K562 (cell line): ENCODE results near the gene SLC28A1. TPM values are rescaled to one million over a fixed set of nuclear protein-coding genes. Genes with fewer than 3 reads are reported as not detected.

ENCODE experiments used
- ATAC-seq: fragments of 200-7000 bp; cut with Tn5 transposase; 3 replicates; pipeline ENCODE4 v1.9.1; 2020; ENCODE audit warnings: moderate library complexity
- BruUV-seq: library from RNA; stranded (reverse); fragments of 400-500 nt; replicated peaks from 2 replicates; lab custom pipeline; 2021; lab: Mats Ljungman, UMichigan
- CTCF ChIA-PET: fragments of 300-600 bp; formaldehyde crosslinking; extraction: SDS; loops from one replicate; lab custom pipeline; 2021; ENCODE audit warnings: low intra/inter-chr PET ratio; lab: Yijun Ruan, JAX
- POLR2A ChIA-PET: fragments of 300-600, 350-650 bp; sonication (Branson Sonifier 250); formaldehyde crosslinking; extraction: SDS; loops from one replicate; lab custom pipeline; 2021; ENCODE audit warnings: antibody characterized with exemption, inconsistent platforms; lab: Yijun Ruan, JAX
- DNase-seq, 4 experiments: peaks; one replicate each; pipeline versions ENCODE4 v3.0.0 to v3.0.0-alpha.2; 2011 to 2018; ENCODE audit warnings: low spot score in 3 of 4, mixed read lengths in 3 of 4; ENCODE audit errors: extremely low read depth in 1 of 4
- FAIRE-seq: peaks from 2 replicates; lab custom pipeline; 2011; peaks lifted over from hg19 to GRCh38; lab: Jason Lieb, UNC
- H2AFZ ChIP-seq: 2 replicates; pipeline ENCODE4 v1.6.0; 2011; ENCODE audit warnings: low read depth, low read length, control low read depth, inconsistent platforms
- H3K27ac ChIP-seq: fragments of 200-600 bp; 3 replicates; pipeline ENCODE4 v1.8.0; 2011; ENCODE audit warnings: low read depth, mild to moderate bottlenecking, control low read depth, inconsistent platforms, low read length, moderate library complexity, mixed read lengths; ENCODE audit errors: extremely low read depth
- H3K27me3 ChIP-seq, 2 experiments: fragments of 300-600 bp in 1 of 2; 2 replicates in 1 of 2; 3 replicates in 1 of 2; pipeline versions ENCODE4 v1.6.0 to v1.8.0; 2011; ENCODE audit warnings: inconsistent platforms in 2 of 2, low read length in 2 of 2, mild to moderate bottlenecking in 1 of 2, mixed read lengths in 1 of 2, moderate library complexity in 1 of 2; ENCODE audit not compliant: control insufficient read depth in 2 of 2, insufficient read depth in 2 of 2
- H3K36me3 ChIP-seq: fragments of 300-600 bp; 3 replicates; pipeline ENCODE4 v1.8.0; 2011; ENCODE audit warnings: mild to moderate bottlenecking, low read length, inconsistent platforms; ENCODE audit not compliant: control insufficient read depth, insufficient read depth
- H3K4me1 ChIP-seq, 2 experiments: fragments of 200-600 bp in 1 of 2; replicated peaks in 1 of 2; 2 replicates in 1 of 2; 3 replicates in 1 of 2; pipeline versions ENCODE4 v1.5.1 to v1.8.0; 2011; ENCODE audit warnings: inconsistent platforms in 2 of 2, low read length in 2 of 2, mild to moderate bottlenecking in 1 of 2, mixed read lengths in 1 of 2, moderate library complexity in 1 of 2; ENCODE audit not compliant: control insufficient read depth in 2 of 2, insufficient read depth in 2 of 2
- H3K4me2 ChIP-seq: 2 replicates; pipeline ENCODE4 v1.6.1; 2011; ENCODE audit warnings: low read length, control low read depth, inconsistent platforms, mixed read lengths; ENCODE audit not compliant: insufficient read depth
- H3K4me3 ChIP-seq: fragments of 200-600 bp; sonication (generic), shearing (Covaris generic); 2 replicates; pipeline ENCODE4 v1.5.1; 2016; ENCODE audit warnings: control low read depth, inconsistent platforms
- H3K79me2 ChIP-seq: fragments of 200-600 bp; 3 replicates; pipeline ENCODE4 v1.8.0; 2011; ENCODE audit warnings: low read length, inconsistent platforms; ENCODE audit not compliant: control insufficient read depth, insufficient read depth
- H3K9ac ChIP-seq, 2 experiments: 2 replicates each; pipeline versions ENCODE4 v1.6.0 to v1.6.1; 2011; ENCODE audit warnings: low read depth in 2 of 2, low read length in 2 of 2, control low read depth in 1 of 2, inconsistent platforms in 1 of 2, mild to moderate bottlenecking in 1 of 2, mixed read lengths in 1 of 2; ENCODE audit not compliant: insufficient read depth in 1 of 2
- H3K9me1 ChIP-seq: one replicate; pipeline ENCODE4 v1.6.0; 2011; ENCODE audit warnings: inconsistent platforms, mild to moderate bottlenecking, low read length, moderate library complexity; ENCODE audit not compliant: control insufficient read depth, insufficient read depth
- H3K9me3 ChIP-seq: replicated peaks from 2 replicates; pipeline ENCODE4 v1.5.1; 2011; ENCODE audit warnings: low read depth, low read length, inconsistent platforms; ENCODE audit not compliant: control insufficient read depth, insufficient read depth
- H4K20me1 ChIP-seq: replicated peaks from 2 replicates; pipeline ENCODE4 v1.6.1; 2011; ENCODE audit warnings: low read length, inconsistent platforms, mixed read lengths; ENCODE audit not compliant: control insufficient read depth, insufficient read depth
- E4F1 ChIP-seq: fragments of 250-450 bp; sonication (Bioruptor Pico); IDR thresholded peaks from 2 replicates; pipeline ENCODE4 v1.5.0; 2021; ENCODE audit warnings: mild to moderate bottlenecking, borderline replicate concordance
- FOXP4 ChIP-seq: sonication (generic); formaldehyde crosslinking; IDR thresholded peaks from 2 replicates; pipeline ENCODE4 v1.8.0; 2022; ENCODE audit warnings: mild to moderate bottlenecking, missing genetic modification reagents, borderline replicate concordance
- GTF2B ChIP-seq: IDR thresholded peaks from 2 replicates; pipeline ENCODE4 v1.6.1; 2011; ENCODE audit not compliant: insufficient read length; ENCODE audit errors: extremely low read depth
- POLR2AphosphoS2 ChIP-seq: IDR thresholded peaks from 2 replicates; pipeline ENCODE4 v1.6.1; 2012; ENCODE audit warnings: low read length, improper control_type of control experiment
- PRMT5 ChIP-seq: sonication (generic); formaldehyde crosslinking; IDR thresholded peaks from 2 replicates; pipeline ENCODE4 v1.5.0; 2020; ENCODE audit warnings: missing genetic modification reagents
- TBP ChIP-seq: optimal IDR thresholded peaks from 2 replicates; pipeline ENCODE3; 2011; ENCODE audit warnings: low read depth, low read length, improper control_type of control experiment
- THAP12 ChIP-seq: fragments of 250-450 bp; sonication (Bioruptor Pico); IDR thresholded peaks from 2 replicates; pipeline ENCODE4 v1.9.0; 2021; ENCODE audit warnings: mild to moderate bottlenecking, inconsistent platforms
- ZNF512 ChIP-seq: IDR thresholded peaks from 2 replicates; pipeline ENCODE4 v1.6.1; 2016; ENCODE audit warnings: missing genetic modification characterization, missing compliant biosample characterization
- WGBS: fragments of 100-300 bp; shearing (Covaris generic); methylation state at CpG from one replicate; pipeline ENCODE4 v1.1.6; 2016; ENCODE audit warnings: low coverage, mixed read lengths; ENCODE audit not compliant: insufficient coverage; ENCODE audit errors: missing lambda C conversion rate; 5-methylcytosine and 5-hydroxymethylcytosine counted together
- in situ Hi-C: fragments of 300-500 bp; cut with MboI; formaldehyde crosslinking; loops from 4 replicates; pipeline ENCODE4 v1.15.0; 2018; ENCODE audit warnings: inconsistent platforms, mixed read lengths
- intact Hi-C: fragments of 100-400 bp; cut with micrococcal nuclease; formaldehyde crosslinking; loops from 2 replicates; pipeline ENCODE4 v1.14.2; 2022
- polyA plus RNA-seq, 8 experiments: library from polyadenylated mRNA; depleted of rRNA in 4 of 8; stranded (reverse) in 5 of 8; unstranded in 3 of 8; fragments of >200 nt; fragmentation: Nextera tagmentation in 2 of 8; fragmentation: Illumina TruSeq in 1 of 8; extraction: Ambion mirVana in 2 of 8; extraction: Trizol in 1 of 8; gene quantifications; 2 replicates each; pipeline versions ENCODE4 v1.2.1 to v1.2.3, GENCODE V29; 2011 to 2014; ENCODE audit warnings: inconsistent platforms in 1 of 8, missing spikeins in 1 of 8
- total RNA-seq, 7 experiments: library from RNA; depleted of rRNA in 6 of 7; stranded (reverse); fragments of >200 nt in 6 of 7; fragmentation: Illumina TruSeq in 2 of 7; extraction: Trizol in 2 of 7; gene quantifications; 2 replicates each; pipeline versions ENCODE4 v1.2.1 to v1.2.3, GENCODE V29; 2011 to 2021; ENCODE audit warnings: low replicate concordance in 1 of 7

Gene SLC28A1
- total and polyA plus RNA-seq, 9 of the 15 experiments (the other 6 are each of a cell fraction or from before 2014, with no cell fraction given) = 0.04 TPM; not detected in 8

- no peak overlapping the region for H2AFZ ChIP-seq
- TF ChIP-seq TBP (no peak), FOXP4 (CRISPR knock-in tag) (no peak), E4F1 (CRISPR knock-in tag) (no peak), PRMT5 (CRISPR knock-in tag) (no peak), POLR2AphosphoS2 (no peak), GTF2B (no peak), ZNF512 (tag) (no peak), THAP12 (no peak)
- TF ChIP-seq, all 486 proteins: peak for 0
- Histone ChIP-seq H3K4me2 (no peak overlapping the region; the same call in 1 of the 2 replicates), H3K27me3 (no peaks in the 10 kb centered on the region), H3K4me3 (no peak overlapping the region), H4K20me1 (no peaks in the 10 kb centered on the region), H3K27ac (no peak overlapping the region), H3K4me1 (peaks cover 19 to 23% of the 10 kb centered on the region in 2 experiments), H3K9ac (no peak overlapping the region), H3K9me3 (0 out of 2 replicates have a peak, but pooled peaks cover 5% of the 10 kb centered on the region), H3K36me3 (no peaks in the 10 kb centered on the region), H3K79me2 (no peaks in the 10 kb centered on the region), H3K9me1 (no peaks in the 10 kb centered on the region)
- ATAC-seq (no peak), DNase-seq (no peak), FAIRE-seq (peak; percentile 44)
- in situ Hi-C loops = no loop called here
- WGBS = 40% methylated on average over 3 of the region's 3 CpGs
- ChIA-PET POLR2A (no interaction called here), CTCF (interaction anchor here (0.6 kb wide), 1 partner anchor 12 kb away, joined by 3 read pairs; no protein-coding TSS in a partner anchor)
- BruUV-seq = no TSS peak
- intact Hi-C loops = no loop called here
Observed at GRCh38 chr15:84961707-84962106, 77.2 kb downstream of the SLC28A1 start.
